Stimulated activated CD8-positive, alpha-beta memory T cell treated with anti-CD3 and anti-CD28 coated beads, Interleukin-12 subunit alpha, Interleukin-12 subunit beta, amount 100 ng/mL, for 24 hours (primary cell): Measurements from ENCODE around the gene TRAF3.

Source experiments
- DNase-seq: peaks from one replicate; pipeline ENCODE4 v3.0.0-alpha.2; 2020; ENCODE audit errors: extremely low read depth

The TRAF3 gene

DNA sequence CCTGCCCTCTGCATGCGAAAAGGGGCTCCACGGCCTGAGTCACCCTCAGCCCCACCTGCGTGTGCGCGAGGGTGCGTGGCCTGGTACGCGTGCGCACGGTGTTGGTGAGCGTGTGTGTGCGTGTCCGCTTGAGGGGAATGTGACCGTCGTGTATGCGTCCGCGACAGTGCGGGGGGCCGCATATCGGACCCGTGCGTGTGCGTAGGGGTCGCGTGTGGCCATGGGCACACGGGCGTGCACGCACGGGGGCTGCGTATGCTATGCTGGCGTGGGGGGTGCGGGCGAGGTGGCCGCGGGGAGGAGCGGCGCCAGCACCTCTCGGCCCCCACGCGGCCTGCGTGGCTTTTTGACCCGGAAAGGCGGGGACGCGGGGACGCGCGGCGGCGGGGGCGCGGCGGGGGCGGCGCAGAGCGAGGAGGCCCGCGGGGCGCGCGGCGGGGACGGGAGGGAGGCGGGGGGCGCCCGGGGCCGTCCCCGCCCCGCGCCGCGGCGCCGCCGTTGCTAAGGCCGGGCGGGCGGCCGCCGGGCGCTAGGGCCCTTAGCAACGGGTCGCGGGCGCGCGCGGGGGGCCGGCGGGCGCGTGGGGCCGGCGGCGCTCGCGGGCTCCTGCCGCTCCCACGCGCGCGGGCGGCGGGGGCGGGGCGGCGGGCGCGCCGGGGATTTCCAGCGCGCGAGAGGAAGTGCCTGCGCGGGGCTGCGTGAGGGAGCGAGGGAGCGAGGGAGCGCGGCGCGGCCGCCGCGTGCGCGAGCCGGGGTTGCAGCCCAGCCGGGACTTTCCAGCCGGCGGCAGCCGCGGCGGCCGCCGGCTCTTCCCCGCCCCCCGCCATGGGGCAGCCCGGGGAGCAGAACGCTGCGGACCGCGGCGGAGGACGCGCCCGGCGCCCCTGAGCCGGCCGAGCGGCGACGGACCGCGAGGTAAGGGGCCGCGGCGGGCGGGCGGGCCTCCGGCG, at the start of gene TRAF3:
Gene TRAF3 (plus strand): TSS at position 689 of the 950 bp plus-strand sequence. CDS start 92,753 bp downstream, outside the sequence.
- DNase-seq = peak; percentile 60

DNA sequence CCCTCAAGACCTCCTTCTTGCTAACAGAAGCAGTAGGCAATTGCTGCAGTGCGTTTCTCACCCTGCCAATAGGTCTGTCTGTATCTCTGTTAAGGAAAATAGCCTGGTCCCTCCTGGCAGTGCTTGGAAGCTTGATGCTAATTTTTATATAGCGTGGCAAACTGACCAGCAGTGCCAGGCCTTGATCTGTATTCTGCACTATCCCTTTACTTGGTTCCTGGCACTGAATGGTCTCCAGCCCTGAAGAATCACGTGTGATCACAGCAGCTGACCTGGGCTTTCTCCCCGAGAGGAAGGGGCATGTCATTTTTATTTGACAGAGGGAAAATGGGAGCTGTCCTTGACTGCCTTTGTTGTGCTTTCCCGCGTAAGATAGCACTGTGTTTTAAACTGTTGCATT, 48.7 kb upstream of the TRAF3 start:
- no peak for DNase-seq

DNA sequence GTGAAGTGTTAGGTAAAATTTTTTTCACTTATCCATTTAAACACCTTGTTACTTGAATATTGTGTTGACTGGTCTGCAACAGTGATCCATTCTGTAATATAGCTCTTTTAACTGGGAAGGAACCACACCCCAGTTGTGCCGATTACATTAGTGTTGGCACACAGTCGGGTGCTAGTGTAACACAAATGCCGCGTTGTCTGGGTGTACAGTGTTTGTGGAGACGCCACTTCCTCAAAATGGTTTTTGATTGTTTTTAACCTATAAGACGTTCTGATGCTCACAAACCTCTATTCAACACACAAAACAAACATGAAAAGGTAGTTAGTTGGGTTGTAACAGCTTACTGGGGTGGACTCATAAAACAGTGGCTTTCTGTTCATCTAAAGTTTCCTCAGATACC, 48.0 kb upstream of the TRAF3 start:
- no peak for DNase-seq

DNA sequence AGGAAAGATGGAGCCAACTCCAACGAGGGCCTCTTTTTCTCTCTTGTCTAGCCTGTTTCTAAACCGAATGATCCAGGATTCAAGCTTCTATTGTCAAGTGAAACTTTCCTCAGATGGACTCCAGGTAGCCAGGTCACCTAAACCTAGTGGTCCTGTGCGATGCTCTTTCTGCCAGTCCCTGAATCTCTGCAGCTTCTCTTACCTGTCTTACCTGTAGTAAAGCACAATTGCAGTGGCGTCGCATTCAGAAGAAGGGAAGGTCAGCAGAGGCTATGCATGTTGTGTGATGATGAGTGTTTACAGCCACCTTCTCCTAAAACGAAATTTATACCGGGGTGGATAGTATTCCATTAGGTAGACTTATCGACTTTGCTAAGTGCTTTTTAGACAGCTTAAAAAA, 47.4 kb upstream of the TRAF3 start:
- DNase-seq = no peak

GRCh38 chr14:102731101-102731870, 46.0 kb upstream of the TRAF3 start:
- DNase-seq = no peak

- no peak for DNase-seq
Measured at GRCh38 chr14:102731871-102732800, 45.1 kb upstream of the TRAF3 start.

GRCh38 chr14:102732924-102733323, 44.3 kb upstream of the TRAF3 start:
- no peak for DNase-seq

DNA sequence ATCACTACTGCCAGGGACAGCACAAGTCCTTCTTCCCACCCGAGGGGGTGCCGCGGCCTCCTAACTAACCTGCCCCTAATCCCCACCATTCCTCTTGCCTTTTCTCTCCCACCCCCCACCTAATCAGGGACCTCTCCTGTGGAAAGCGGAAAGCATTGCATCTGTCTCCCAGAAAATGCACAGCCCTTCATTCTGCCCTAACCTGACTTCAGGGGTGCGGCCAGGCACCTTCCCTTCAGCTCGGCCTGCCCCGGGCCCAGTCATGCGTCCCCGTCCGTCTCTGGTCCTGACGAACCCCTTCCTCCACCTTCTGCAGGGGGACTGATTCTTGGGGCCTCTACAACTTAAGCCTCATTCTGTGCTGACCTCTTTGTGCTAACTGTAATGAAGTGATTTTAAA, 43.9 kb upstream of the TRAF3 start:
- DNase-seq = no peak

GRCh38 chr14:102734436-102734835, 42.8 kb upstream of the TRAF3 start:
- DNase-seq = no peak

DNA sequence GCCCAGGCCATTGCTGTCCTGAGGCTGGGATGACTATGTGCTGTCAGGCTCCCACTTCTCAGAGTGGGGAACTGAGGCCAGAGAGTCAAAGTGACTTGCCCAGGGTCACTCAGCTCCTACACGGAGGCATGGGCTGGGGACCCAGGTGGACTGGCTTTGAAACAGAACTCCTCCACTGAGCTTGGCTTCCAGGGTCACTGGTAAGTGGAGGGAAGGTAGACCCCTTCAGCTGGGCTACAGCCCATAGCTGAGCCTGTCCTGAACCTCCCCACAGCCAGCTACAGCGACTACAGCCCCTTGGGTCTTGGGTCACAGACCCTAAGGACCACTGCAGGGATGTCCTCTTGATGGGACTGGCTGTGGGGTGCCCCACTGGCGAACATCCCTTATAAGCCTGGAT, 40.3 kb upstream of the TRAF3 start:
- DNase-seq = no peak

- DNase-seq = no peak
Measured at GRCh38 chr14:102737402-102738372, 39.6 kb upstream of the TRAF3 start.

DNA sequence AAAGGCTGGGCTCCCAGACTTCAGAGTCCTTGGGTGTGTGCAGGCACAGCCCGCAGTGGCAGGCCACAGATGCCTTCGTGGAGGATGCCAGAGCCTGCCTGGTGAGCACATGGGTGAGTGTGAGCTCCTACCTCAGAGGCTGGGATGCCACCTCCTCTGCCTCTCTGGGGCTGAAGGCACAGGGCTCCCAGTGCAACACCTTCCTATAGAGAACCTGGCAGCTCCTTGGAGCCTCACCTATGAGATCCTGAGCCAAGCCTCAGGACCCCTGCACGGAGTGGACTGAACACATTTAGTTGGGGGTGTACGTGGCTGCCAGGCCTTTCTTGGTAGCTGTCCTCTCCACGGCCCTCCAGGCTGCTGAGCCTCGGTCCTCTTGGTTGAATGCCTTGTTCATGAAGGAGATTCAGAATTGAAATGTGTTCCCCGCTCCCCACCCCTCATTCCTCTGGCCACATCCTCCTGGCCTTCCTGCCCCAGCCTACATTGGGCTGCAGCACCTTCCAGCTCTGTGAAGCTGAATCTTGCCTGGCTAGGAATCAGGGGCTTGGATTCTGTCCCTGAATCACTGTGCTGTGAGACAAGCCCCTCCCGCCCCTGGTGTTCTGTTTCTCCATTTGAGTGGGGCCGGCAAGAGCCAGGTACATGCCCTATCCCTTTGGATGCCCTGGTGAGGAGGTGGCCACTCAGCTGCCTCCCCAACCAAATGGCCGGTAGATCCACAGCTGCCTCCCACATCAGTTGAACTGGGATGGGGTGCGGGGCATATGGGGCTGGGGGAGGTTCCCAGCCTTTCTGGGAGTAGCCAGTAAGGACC, 38.7 kb upstream of the TRAF3 start:
- DNase-seq = no peak

GRCh38 chr14:102739190-102739469, 38.1 kb upstream of the TRAF3 start:
- no peak for DNase-seq

GRCh38 chr14:102746634-102747438, 30.4 kb upstream of the TRAF3 start:
- DNase-seq = no peak

DNA sequence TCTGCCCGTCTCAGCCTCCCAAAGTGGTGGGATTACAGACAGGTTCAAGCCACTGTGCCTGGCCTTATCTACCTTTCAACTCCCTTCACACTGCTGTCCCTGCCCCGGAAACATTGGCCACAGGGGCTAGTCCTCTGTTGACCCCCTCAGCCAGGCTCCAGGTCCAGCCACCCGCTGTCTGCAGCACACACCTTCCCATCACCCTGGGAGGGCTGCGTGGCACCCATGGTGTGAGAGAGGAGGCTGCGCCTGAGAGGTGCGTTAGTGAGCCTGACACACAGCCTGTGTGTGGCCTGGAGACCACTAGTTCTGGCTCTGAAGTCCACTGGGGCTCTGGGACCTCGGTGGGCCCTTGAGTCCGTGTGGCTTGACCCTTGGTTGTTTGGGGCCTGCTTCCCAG, 28.4 kb upstream of the TRAF3 start:
- no peak for DNase-seq

- DNase-seq = no peak
Measured at GRCh38 chr14:102749393-102750305, 27.6 kb upstream of the TRAF3 start.

- no peak for DNase-seq
Measured at GRCh38 chr14:102750376-102750775, 26.9 kb upstream of the TRAF3 start.

GRCh38 chr14:102751088-102751487, 26.2 kb upstream of the TRAF3 start:
- DNase-seq = no peak
